Activated CD4-positive, alpha-beta T cell treated with anti-CD3 and anti-CD28 coated beads for 36 hours (primary cell): ENCODE data around the gene HIF1A. TPM values are rescaled to one million over a fixed set of nuclear protein-coding genes. Genes with fewer than 3 reads are reported as not detected.
"Not testable (repeated sequence)": the region's sequence is repeated elsewhere in the genome, so short reads cannot be mapped to it uniquely, and the experiment has no call there.

ENCODE experiments used
- ATAC-seq: fragments of 200-7000 bp; cut with Tn5 transposase; one replicate; pipeline ENCODE4 v1.10.0; 2021; ENCODE audit warnings: mild to moderate bottlenecking, moderate library complexity
- CTCF ChIA-PET: fragments of 350-600 bp; sonication (Branson Sonifier 250); formaldehyde crosslinking; loops from one replicate; lab custom pipeline; 2021; ENCODE audit warnings: antibody characterized with exemption; lab: Charles Lee
- POLR2A ChIA-PET: fragments of 350-600 bp; sonication (Branson Sonifier 250); formaldehyde crosslinking; loops from one replicate; lab custom pipeline; 2021; ENCODE audit warnings: antibody characterized with exemption, inconsistent platforms; lab: Charles Lee
- DNase-seq: peaks from one replicate; pipeline ENCODE4 v3.0.0-alpha.2; 2020
- H3K27ac Mint-ChIP-seq: one replicate; pipeline ENCODE4 v1.8.0; 2021; ENCODE audit warnings: mixed read lengths
- H3K27me3 Mint-ChIP-seq: one replicate; pipeline ENCODE4 v1.8.0; 2021; ENCODE audit warnings: mixed read lengths
- H3K36me3 Mint-ChIP-seq: one replicate; pipeline ENCODE4 v1.8.0; 2021; ENCODE audit warnings: low read depth, mixed read lengths
- H3K4me1 Mint-ChIP-seq: one replicate; pipeline ENCODE4 v1.8.0; 2021; ENCODE audit warnings: mixed read lengths
- H3K4me3 Mint-ChIP-seq: one replicate; pipeline ENCODE4 v1.8.0; 2021; ENCODE audit warnings: mild to moderate bottlenecking, moderate library complexity, mixed read lengths
- H3K9me3 Mint-ChIP-seq: one replicate; pipeline ENCODE4 v1.8.0; 2021; ENCODE audit warnings: low read depth, mixed read lengths
- intact Hi-C, 2 experiments: fragments of 100-400 bp; cut with DNase I in 1 of 2; cut with micrococcal nuclease in 1 of 2; formaldehyde crosslinking; loops; one replicate each; pipeline versions ENCODE4 v1.14.2 to v1.15.1; 2022 to 2024; cut with DNase I, micrococcal nuclease
- total RNA-seq, 2 experiments: library from RNA; stranded (reverse); gene quantifications; one replicate each; pipeline ENCODE4 v1.2.3, GENCODE V29; 2021

The HIF1A gene
- total RNA-seq, 2 experiments from 2014 or later = 196 to 329 TPM

GRCh38 chr14:61744238-61744637 is 48.9 kb downstream of the HIF1A start:
- H3K4me1 Mint-ChIP-seq = peaks cover 7% of the 10 kb centered on the region
- intact Hi-C loops = no loop called here
- H3K27me3 Mint-ChIP-seq = no peaks in the 10 kb centered on the region
- ATAC-seq (no peak), DNase-seq (no peak)
- ChIA-PET CTCF (interaction anchor here (0.7 to 3.3 kb wide), 5 partner anchors 10 to 269 kb away, joined by 3 to 17 read pairs (median 3); no protein-coding TSS in a partner anchor), POLR2A (interaction anchor here (0.6 to 0.7 kb wide), 2 partner anchors 416 to 458 kb away, joined by 3 read pairs; no protein-coding TSS in a partner anchor)
- peaks cover 58% of the 10 kb centered on the region for H3K36me3 Mint-ChIP-seq
- H3K27ac Mint-ChIP-seq = no peak overlapping the region
- no peak overlapping the region for H3K4me3 Mint-ChIP-seq
- H3K9me3 Mint-ChIP-seq = no peaks in the 10 kb centered on the region

GRCh38 chr14:61746346-61746745 is 51.0 kb downstream of the HIF1A start:
- Mint-ChIP-seq H3K27ac (peak overlapping the region; percentile 58), H3K4me1 (peaks cover 14% of the 10 kb centered on the region), H3K36me3 (peaks cover 56% of the 10 kb centered on the region)
- H3K27me3 Mint-ChIP-seq, ATAC-seq, intact Hi-C loops, H3K4me3 Mint-ChIP-seq, DNase-seq, H3K9me3 Mint-ChIP-seq: not testable (repeated sequence)
- ChIA-PET CTCF (interaction anchor here (0.7 to 1.7 kb wide), 8 partner anchors 13 to 288 kb away, joined by 3 to 4 read pairs (median 3); no protein-coding TSS in a partner anchor), POLR2A (interaction anchor here (0.6 kb wide), 2 partner anchors 32 to 1868 kb away, joined by 3 read pairs; no protein-coding TSS in a partner anchor)

- CTCF ChIA-PET = interaction anchor here (0.8 to 1.7 kb wide), 5 partner anchors 26 to 286 kb away, joined by 3 to 7 read pairs (median 3); no protein-coding TSS in a partner anchor
- peaks cover 18% of the 10 kb centered on the region for H3K4me1 Mint-ChIP-seq
- H3K36me3 Mint-ChIP-seq = peaks cover 54% of the 10 kb centered on the region
- ATAC-seq = no peak
- peak overlapping the region; percentile 58 for H3K27ac Mint-ChIP-seq
- intact Hi-C loops = no loop called here
- DNase-seq = no peak
- H3K27me3 Mint-ChIP-seq = no peaks in the 10 kb centered on the region
- no peak overlapping the region for H3K4me3 Mint-ChIP-seq
- POLR2A ChIA-PET = interaction anchor here (0.6 kb wide), 1 partner anchor 1867 kb away, joined by 3 read pairs; no protein-coding TSS in a partner anchor
- no peaks in the 10 kb centered on the region for H3K9me3 Mint-ChIP-seq
Observed at GRCh38 chr14:61746881-61747280, 51.6 kb downstream of the HIF1A start.

DNA sequence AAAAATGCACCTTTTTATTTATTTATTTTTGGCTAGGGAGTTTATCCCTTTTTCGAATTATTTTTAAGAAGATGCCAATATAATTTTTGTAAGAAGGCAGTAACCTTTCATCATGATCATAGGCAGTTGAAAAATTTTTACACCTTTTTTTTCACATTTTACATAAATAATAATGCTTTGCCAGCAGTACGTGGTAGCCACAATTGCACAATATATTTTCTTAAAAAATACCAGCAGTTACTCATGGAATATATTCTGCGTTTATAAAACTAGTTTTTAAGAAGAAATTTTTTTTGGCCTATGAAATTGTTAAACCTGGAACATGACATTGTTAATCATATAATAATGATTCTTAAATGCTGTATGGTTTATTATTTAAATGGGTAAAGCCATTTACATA is 52.0 kb downstream of the HIF1A start:
- Mint-ChIP-seq H3K27me3 (no peaks in the 10 kb centered on the region), H3K27ac (no peak overlapping the region), H3K4me3 (no peak overlapping the region), H3K4me1 (peaks cover 20% of the 10 kb centered on the region), H3K36me3 (peaks cover 53% of the 10 kb centered on the region), H3K9me3 (no peaks in the 10 kb centered on the region)
- ChIA-PET POLR2A (no interaction called here), CTCF (interaction anchor here (0.8 to 1.2 kb wide), 3 partner anchors 26 to 90 kb away, joined by 3 to 7 read pairs (median 3); no protein-coding TSS in a partner anchor)
- intact Hi-C loops = no loop called here
- ATAC-seq (no peak), DNase-seq (no peak)

GRCh38 chr14:61749264-61749663 is 54.0 kb downstream of the HIF1A start:
- no peaks in the 10 kb centered on the region for H3K27me3 Mint-ChIP-seq
- POLR2A ChIA-PET = interaction anchor here (0.6 to 1.1 kb wide), 9 partner anchors 13 to 297 kb away, joined by 3 to 5 read pairs (median 3); partner anchors contain the start of gene SNAPC1
- ATAC-seq = no peak
- no peaks in the 10 kb centered on the region for H3K9me3 Mint-ChIP-seq
- H3K4me3 Mint-ChIP-seq = peak overlapping the region; percentile 97
- peaks cover 22% of the 10 kb centered on the region for H3K4me1 Mint-ChIP-seq
- H3K36me3 Mint-ChIP-seq = peaks cover 48% of the 10 kb centered on the region
- CTCF ChIA-PET = interaction anchor here (0.5 to 2.5 kb wide), 14 partner anchors 9 to 1531 kb away, joined by 3 to 18 read pairs (median 4); partner anchors contain the start of gene SNAPC1
- no peak for DNase-seq
- intact Hi-C loops = loop anchor here in 1 of 2 experiments (2.0 kb wide), 1 partner anchor 14 kb away; no protein-coding TSS in a partner anchor
- H3K27ac Mint-ChIP-seq = no peak overlapping the region

DNA sequence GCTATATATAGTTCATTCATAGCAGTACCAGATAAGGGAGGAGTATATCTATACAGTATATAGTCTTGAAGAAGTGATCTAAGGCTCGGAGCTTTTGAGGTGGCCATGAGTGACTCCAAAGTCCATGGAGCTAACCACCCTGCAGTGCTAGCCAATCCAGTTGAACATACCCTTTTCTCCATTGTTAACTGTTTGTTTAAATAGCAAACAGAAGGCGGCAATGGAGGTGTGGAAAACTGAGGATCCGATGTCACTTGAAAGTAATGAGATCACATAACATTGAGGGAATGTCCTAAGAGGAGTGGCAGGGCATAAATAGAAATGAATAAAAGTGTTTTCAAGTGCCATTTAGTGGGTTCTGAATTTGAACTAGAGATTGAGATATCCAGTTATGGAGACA is 54.6 kb downstream of the HIF1A start:
- H3K9me3 Mint-ChIP-seq = no peaks in the 10 kb centered on the region
- H3K27me3 Mint-ChIP-seq = peaks cover 2% of the 10 kb centered on the region
- peak; percentile 23 for ATAC-seq
- no peak for DNase-seq
- H3K4me1 Mint-ChIP-seq = peaks cover 22% of the 10 kb centered on the region
- H3K27ac Mint-ChIP-seq = peak overlapping the region; percentile 58
- ChIA-PET POLR2A (interaction anchor here (0.7 to 1.1 kb wide), 6 partner anchors 12 to 298 kb away, joined by 3 to 7 read pairs (median 3); partner anchors contain the start of gene SNAPC1), CTCF (interaction anchor here (0.7 to 2.5 kb wide), 8 partner anchors 8 to 289 kb away, joined by 3 to 18 read pairs (median 8); partner anchors contain the start of gene SNAPC1)
- H3K4me3 Mint-ChIP-seq = peak overlapping the region; percentile 97
- H3K36me3 Mint-ChIP-seq = peaks cover 46% of the 10 kb centered on the region
- intact Hi-C loops = loop anchor here (2.0 to 5.0 kb wide), 2 partner anchors 15 to 273 kb away; no protein-coding TSS in a partner anchor

DNA sequence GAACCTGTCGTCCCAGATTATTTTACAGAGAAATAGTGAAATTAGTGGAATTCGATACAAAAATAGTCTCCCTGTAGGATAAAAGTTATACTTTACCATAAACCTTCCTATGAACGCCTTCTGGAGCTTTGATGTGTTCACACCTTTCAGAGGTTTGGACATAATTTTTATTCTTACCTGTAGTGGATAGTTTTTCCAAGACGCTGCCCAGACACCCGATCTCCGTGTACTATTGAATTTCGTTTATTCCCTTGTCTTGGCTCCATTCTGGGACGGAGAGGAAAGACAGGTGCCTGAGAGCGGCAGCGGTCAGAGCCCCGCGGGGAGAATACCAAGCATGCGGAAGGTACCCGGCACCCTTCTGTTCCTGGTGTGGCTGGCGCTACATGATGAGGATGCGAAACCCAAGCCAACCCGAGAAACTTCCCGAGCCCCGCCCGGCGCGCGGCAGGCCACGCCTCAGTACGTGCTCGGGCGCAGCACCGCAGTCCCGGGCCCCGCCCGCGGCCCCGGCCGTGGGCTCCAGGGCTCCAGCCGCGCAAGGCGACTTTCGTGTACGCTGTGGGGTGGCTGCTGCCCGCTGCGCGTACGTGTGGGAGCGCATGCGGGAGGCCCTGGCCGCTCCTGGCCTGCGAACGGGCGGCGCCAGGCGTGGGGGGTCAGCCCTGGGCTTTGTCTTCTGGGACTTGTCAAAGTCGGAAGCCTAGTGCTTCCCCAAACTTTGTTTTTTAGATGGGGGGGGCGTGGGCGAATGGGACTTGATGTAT is 55.6 kb downstream of the HIF1A start:
- H3K27me3 Mint-ChIP-seq = peaks cover 2% of the 10 kb centered on the region
- no peaks in the 10 kb centered on the region for H3K9me3 Mint-ChIP-seq
- ATAC-seq (peak; percentile 92), DNase-seq (peak; percentile 93)
- intact Hi-C loops = loop anchor here (1.0 to 5.0 kb wide), 3 partner anchors 11 to 274 kb away; partner anchors contain the start of genes HIF1A (in 1 of the 2) and SNAPC1 (in 1 of the 2)
- peaks cover 37% of the 10 kb centered on the region for H3K36me3 Mint-ChIP-seq
- peak overlapping the region; percentile 89 for H3K27ac Mint-ChIP-seq
- ChIA-PET CTCF (interaction anchor here (0.6 to 2.5 kb wide), 9 partner anchors 9 to 532 kb away, joined by 3 to 18 read pairs (median 3); partner anchors contain the start of gene SNAPC1), POLR2A (interaction anchor here (0.6 kb wide), 1 partner anchor 71 kb away, joined by 4 read pairs; no protein-coding TSS in a partner anchor)
- peak overlapping the region; percentile 97 for H3K4me3 Mint-ChIP-seq
- peaks cover 22% of the 10 kb centered on the region for H3K4me1 Mint-ChIP-seq

GRCh38 chr14:61751475-61751989 is 56.2 kb downstream of the HIF1A start:
- H3K27me3 Mint-ChIP-seq = peaks cover 4% of the 10 kb centered on the region
- H3K9me3 Mint-ChIP-seq = no peaks in the 10 kb centered on the region
- CTCF ChIA-PET = interaction anchor here (0.6 to 1.5 kb wide), 9 partner anchors 10 to 533 kb away, joined by 3 to 6 read pairs (median 3); partner anchors contain the start of gene SNAPC1
- ATAC-seq (no peak), DNase-seq (no peak)
- peak overlapping the region; percentile 97 for H3K4me3 Mint-ChIP-seq
- POLR2A ChIA-PET = no interaction called here
- intact Hi-C loops = loop anchor here (1.0 to 5.0 kb wide), 3 partner anchors 11 to 274 kb away; partner anchors contain the start of genes HIF1A (in 1 of the 2) and SNAPC1 (in 1 of the 2)
- peaks cover 34% of the 10 kb centered on the region for H3K36me3 Mint-ChIP-seq
- H3K27ac Mint-ChIP-seq = peak overlapping the region; percentile 78
- H3K4me1 Mint-ChIP-seq = peaks cover 22% of the 10 kb centered on the region

DNA sequence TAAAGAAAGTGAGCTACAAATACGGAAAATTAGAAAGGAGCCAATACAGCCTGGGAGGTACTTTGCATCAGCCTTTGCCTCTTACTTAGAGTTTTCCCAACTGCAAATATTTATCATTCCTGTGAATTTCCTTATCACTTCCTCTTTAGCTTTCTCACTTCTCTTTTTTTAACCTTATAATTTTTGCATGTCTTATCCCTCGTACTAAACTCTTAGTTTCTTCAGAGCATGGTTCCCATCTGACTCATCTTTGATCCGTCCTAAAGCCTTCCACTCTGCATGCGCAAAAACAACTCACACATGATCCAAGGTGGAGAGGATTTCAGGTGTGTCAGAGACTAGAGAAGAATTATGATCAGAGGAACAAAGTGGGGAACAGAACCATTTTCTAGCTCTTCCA is 57.3 kb downstream of the HIF1A start:
- ChIA-PET CTCF (interaction anchor here (0.9 to 1.7 kb wide), 5 partner anchors 11 to 291 kb away, joined by 3 to 6 read pairs (median 4); no protein-coding TSS in a partner anchor), POLR2A (interaction anchor here (0.6 to 2.2 kb wide), 2 partner anchors 9 to 247 kb away, joined by 3 to 9 read pairs; partner anchors contain the start of gene SNAPC1)

GRCh38 chr14:61753631-61754030 is 58.3 kb downstream of the HIF1A start:
- ChIA-PET POLR2A (interaction anchor here (2.2 kb wide), 1 partner anchor 8 kb away, joined by 9 read pairs; the partner anchor contains the start of gene SNAPC1), CTCF (interaction anchor here (0.9 to 1.7 kb wide), 4 partner anchors 8 to 292 kb away, joined by 3 to 5 read pairs (median 4); partner anchors contain the start of gene SNAPC1)
- no peak overlapping the region for H3K27ac Mint-ChIP-seq
- H3K27me3 Mint-ChIP-seq = peaks cover 4% of the 10 kb centered on the region
- ATAC-seq (no peak), DNase-seq (no peak)
- peaks cover 21% of the 10 kb centered on the region for H3K36me3 Mint-ChIP-seq
- H3K4me1 Mint-ChIP-seq = peaks cover 15% of the 10 kb centered on the region
- no peaks in the 10 kb centered on the region for H3K9me3 Mint-ChIP-seq
- intact Hi-C loops = loop anchor here in 1 of 2 experiments (5.0 kb wide), 1 partner anchor 276 kb away; no protein-coding TSS in a partner anchor
- H3K4me3 Mint-ChIP-seq = no peak overlapping the region

More for the DNA sequence above, 57.3 kb downstream of the HIF1A start:
- ATAC-seq (no peak), DNase-seq (no peak)
- Mint-ChIP-seq H3K4me3 (no peak overlapping the region), H3K27ac (no peak overlapping the region), H3K36me3 (peaks cover 26% of the 10 kb centered on the region), H3K27me3 (peaks cover 4% of the 10 kb centered on the region), H3K9me3 (no peaks in the 10 kb centered on the region), H3K4me1 (peaks cover 17% of the 10 kb centered on the region)
- intact Hi-C loops = loop anchor here in 1 of 2 experiments (5.0 kb wide), 1 partner anchor 275 kb away; no protein-coding TSS in a partner anchor
